ENCODE data around the gene DBX1.
"Not testable (repeated sequence)": the region's sequence is repeated elsewhere in the genome, so short reads cannot be mapped to it uniquely, and the experiment has no call there.

The DBX1 gene

DNA sequence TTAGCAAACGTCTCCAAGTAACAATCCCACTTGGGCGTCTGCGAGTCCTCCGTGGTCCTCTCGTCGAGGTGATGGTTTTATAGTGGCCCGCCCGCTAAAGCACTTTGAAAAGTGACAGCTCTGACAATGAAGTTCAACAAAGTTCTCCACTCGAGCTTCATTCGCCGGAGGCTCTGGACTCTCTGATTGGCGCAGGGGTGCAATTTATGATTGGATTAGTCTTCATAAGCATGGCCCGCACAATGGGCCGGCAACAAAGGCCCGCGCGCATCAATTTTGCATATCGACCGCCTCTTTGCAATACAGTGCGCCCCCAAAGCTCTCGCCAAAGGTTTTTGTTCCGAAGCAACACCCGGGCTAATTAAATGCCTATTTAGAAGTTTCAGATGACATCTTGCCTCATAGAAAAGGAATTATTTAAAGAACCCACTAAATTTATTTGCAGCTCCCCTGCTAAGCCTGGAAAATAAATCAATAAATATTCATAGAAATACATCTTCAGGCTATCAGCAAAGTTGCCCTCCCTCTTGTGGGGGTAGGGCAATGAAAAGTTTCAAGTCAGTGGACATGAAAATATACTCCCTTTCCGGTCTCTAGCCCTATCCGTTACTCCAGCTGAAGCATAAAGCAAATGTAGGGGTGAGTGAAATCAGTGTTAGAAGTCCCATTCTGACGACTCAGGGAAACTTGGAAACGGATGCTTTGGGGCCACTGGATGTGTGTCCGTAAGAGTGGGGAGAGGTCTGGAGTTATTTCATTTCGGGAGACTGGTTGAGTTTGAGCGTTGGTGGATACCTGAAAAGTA lies at the start of gene DBX1:
Gene DBX1 (minus strand): TSS at position 51 of the 805 bp plus-strand sequence. CDS start 151 bp downstream, outside the sequence.
- no peak for DNase-seq (ENCODE audit: low read depth in 2 of 2)

DNA sequence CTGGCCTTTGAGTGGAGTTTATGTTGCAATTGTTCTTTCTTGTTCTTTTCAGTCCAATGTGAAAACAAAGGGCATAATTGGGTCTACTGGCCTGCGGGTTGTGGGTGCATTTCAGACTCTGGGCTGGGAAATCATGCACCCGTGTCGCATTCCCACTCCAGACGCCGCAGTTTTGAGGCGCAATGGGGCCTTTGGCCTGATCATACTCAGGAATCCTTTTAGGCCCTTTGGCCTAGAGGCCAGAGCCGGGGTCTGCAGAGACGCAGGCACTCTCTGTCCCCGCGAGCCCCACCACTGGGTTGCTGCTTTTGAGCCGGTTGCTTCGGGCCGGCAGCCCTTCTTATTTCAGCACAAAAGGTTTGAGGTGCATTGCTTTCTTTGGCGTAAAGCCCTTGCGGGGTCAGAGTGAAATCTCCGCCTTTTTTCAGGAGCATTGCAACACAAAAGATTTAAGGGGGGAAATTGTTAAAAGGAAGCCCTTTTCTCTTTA lies 48.4 kb upstream of the DBX1 start:
- DNase-seq (ENCODE audit: low read depth in 2 of 2), result no peak

DNA sequence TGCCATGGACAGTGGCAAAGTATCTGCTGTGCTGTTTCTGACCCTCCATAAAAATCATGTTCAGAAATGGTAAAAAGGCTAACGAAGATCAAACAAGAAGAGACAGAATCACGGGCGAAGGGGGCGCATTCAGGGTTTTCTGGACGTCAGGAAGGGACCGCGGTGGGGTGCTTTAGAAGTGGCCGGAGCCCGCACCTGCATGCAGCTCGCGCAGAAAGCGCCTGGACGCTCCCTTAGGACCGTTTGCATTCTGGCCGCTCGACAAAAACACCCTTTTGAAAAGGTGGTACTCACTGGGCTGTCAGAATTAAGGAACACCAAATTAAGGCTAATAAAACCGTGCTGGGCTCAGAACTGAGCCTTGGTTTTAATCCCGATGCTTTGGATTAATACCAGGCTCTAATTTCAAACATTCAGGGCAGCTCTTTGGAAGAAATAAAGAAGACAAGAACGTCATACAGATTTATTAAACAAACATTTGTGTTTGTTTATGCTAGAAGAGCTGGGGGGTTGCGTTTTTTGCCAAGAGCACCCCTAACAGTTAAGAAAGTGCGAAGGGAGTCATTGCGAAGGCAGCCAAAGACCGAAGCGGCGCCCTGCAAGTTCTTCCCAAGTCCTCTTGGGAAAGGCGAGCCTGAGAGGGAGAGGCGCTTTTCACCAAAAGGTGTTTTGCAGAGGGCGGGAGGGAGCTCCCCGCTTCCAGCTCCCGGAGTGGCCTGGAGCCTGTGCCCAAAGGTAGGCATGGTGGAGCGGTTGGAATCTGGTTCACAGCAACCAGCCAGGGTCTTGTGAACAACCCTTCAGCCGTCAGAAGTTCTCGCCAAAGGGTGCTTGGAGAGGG lies 47.7 kb upstream of the DBX1 start:
- DNase-seq (ENCODE audit: low read depth in 2 of 2), result no peak

DNA sequence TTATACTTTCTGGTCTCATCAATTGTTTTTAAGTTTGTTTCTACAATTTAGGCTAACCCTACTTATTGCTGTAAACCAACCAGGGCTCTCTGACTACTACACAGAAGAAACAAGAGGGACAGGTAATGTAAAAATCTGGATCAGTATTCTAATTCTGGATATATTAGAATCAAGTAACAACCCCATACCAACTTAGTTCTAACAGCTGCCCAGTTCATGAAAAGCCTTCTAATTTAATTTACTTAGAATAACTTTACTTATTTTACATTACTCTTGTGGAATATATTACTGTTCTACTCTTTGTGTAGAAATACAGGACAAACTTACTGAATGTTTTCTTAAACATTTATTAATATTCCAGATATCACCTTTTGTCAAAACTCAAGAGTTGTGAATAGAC lies 45.5 kb upstream of the DBX1 start:
- DNase-seq (ENCODE audit: low read depth in 2 of 2), result no peak

- no peak for DNase-seq (ENCODE audit: low read depth in 2 of 2)
Observed at GRCh38 chr11:20204681-20205080, 44.4 kb upstream of the DBX1 start.

- DNase-seq (ENCODE audit: low read depth in 2 of 2), result no peak
Observed at GRCh38 chr11:20203831-20204230, 43.6 kb upstream of the DBX1 start.

DNA sequence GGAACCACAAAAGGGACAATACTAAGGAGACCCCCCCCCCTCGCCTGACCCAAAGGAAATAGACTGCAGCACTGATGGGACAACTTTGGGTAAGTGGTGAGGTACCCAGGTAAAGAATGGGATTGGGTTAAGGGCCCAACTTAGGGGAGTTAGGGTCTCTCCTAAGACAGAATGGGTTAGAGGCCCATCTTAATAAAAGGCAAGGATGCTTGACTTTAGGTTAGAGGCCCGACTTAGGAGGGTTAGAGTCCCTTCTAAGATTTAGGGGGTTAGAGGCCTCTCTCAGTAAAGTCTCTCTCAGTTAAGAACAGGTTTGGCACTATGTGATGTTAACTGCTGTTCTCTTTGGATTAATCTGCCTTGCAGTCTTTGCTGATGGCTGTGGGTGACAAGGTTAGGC lies 41.0 kb upstream of the DBX1 start:
- no peak for DNase-seq (ENCODE audit: low read depth in 2 of 2)

GRCh38 chr11:20200331-20200955 lies 40.2 kb upstream of the DBX1 start:
- DNase-seq (ENCODE audit: low read depth in 2 of 2), result not testable (repeated sequence)

DNA sequence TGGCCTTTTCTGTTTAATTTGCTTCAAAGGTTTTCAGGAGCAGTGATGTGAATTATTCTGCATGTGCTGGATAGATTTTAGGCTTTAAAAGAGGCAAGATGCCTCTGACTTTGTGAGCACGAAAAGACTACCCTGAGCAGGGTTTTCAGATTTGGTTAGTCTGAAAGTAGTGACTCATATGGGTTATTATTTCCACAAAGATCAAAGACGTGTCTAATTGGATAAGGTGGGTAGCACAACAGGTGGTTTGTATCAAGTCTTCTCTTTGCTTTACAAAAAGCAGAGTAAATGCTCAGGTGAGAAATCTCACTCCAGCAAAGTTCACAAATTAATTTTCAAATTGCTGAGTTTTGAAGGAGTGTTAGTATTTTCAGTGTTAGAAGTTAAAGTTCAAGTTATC lies 37.6 kb upstream of the DBX1 start:
- no peak for DNase-seq (ENCODE audit: low read depth in 2 of 2)

DNA sequence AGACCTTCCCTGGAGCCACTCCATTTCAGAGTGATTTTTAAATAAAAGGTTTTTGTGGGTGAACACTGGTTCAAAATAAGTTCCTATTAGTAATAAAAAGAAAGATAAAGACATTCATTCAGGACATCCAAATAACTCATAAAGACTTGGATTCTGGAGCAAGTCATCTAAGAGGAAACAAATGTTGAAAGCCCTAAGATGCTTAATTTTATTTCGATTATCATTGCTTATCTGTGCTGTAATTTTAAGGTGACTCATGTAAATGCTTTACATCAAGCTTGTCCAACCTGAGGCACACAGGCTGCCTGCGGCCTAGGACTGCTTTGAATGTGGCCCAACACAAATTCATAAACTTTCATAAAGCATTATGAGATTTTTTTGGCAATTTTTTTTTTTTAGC lies 34.2 kb upstream of the DBX1 start:
- DNase-seq (ENCODE audit: low read depth in 2 of 2), result no peak

DNA sequence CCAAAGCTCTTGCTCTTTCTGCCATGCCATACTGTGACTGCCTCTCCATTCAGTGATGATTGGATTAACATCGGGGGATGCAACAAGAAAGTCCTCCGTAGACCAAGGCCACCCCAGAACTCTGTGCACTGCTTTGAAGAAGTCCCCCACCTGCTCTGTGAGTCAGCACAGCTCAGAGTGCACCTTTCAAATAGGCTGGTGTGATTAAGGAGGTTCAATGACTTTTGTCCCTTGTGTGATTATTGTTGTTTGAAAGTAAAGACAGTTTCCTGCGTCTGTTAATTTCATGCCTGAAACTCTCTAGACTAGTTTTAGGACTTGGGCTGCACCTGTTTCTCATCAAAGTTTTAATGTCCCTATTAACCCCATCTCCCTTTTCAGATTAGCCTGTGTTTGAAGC lies 33.0 kb upstream of the DBX1 start:
- no peak for DNase-seq (ENCODE audit: low read depth in 2 of 2)

DNA sequence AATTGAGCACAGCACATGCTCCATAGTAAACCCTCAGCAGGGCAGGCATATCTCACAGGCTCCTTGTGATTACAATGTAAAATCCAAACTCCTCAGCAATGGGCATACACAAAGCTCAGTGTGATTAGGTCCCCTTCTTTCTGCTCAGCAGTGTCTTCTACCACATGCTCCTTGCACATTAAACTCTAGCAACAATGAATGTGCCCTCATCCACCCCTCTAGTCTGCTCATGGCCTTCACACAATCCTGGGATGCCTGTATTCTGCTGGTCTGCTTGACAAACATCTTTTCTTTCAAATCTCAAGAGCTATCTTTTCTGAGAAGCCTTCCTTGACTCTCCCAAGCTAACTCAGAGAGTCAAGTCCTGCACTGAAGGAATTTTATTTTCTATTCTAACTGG lies 32.4 kb upstream of the DBX1 start:
- DNase-seq (ENCODE audit: low read depth in 2 of 2), result no peak

- DNase-seq (ENCODE audit: low read depth in 2 of 2), result no peak
Observed at GRCh38 chr11:20192151-20192550, 31.9 kb upstream of the DBX1 start.

GRCh38 chr11:20178976-20179375 lies 18.7 kb upstream of the DBX1 start:
- no peak for DNase-seq (ENCODE audit: low read depth in 2 of 2)

- no peak for DNase-seq (ENCODE audit: low read depth in 2 of 2)
Observed at GRCh38 chr11:20177136-20177535, 16.9 kb upstream of the DBX1 start.

DNA sequence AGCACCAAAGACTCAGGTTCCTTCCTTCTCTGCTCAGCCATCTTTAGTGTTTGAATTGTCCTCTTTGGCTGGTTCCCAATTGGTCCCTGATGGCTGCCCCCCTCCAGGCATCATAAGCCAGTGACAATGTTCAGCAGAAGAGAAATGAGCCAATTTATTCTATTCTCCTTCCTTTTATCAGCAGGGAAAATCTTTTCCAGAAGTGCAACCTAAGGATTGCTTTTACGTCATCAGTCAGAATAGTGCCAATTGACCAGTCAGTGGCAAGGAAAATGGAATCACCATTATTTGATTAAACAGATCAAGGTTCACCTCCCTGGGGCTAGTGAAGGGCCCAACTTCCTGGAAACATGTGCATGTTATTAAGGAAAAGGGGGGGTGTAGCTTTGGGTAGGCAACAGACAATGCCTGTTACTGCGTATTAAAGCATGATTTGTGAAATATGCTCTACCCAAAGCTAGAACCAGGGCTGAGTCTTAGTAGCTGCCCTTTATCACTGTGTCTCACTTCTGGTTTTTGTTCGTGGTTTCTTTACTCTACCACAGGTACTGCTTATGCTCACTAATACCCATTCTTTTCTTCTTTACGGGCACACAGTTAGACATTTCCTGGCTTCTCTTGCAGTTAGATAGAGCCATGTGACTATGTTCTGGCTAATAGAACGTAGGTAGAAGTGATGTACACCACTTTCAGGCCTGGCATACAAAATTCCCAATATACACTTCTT lies 12.6 kb upstream of the DBX1 start:
- no peak for DNase-seq (ENCODE audit: low read depth in 2 of 2)

- DNase-seq (ENCODE audit: low read depth in 2 of 2), result no peak
Observed at GRCh38 chr11:20163783-20164481, 3.7 kb upstream of the DBX1 start.

GRCh38 chr11:20162824-20163782 lies 2.8 kb upstream of the DBX1 start:
- DNase-seq (ENCODE audit: low read depth in 2 of 2), result no peak

DNA sequence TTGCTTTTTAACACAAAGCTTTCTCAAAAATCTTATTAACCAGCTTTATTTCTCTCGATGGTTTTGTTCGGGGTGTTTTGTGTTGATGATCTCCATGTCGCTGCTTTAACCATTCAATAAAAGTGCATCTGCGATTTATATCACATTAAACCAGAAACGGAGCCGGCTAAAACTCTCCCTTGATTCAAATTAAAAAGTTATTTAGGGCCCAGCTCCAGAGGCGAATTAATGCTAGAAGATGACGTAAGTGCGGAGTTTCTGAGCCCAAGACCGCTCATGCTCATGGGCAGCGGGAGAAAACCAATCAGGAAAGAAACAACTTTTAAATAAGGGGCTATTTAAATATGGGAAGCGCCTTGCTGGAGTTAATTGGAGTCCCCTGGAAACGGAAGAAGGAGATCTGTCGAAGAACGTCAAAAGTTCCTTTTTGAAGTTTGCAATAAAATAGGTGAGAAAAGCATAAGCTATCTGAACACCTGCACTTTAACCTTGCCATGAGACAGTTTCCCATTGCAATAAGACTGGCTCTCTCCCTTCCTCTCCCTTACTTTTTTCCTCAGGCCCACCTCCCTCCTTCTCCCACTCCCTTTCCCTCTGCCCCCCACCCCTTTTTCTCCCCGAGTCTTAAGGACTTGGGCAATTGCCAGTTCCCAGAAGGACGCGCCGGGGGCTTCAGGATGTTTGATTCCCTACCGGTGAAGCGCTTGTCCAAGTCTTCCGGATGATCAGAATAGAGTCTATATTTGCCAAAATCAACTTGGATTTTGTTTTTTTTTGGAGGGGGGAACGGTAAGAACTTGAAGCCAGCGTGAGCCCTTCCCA lies 1.9 kb upstream of the DBX1 start:
- no peak for DNase-seq (ENCODE audit: low read depth in 2 of 2)

Data from stimulated activated CD4-positive, alpha-beta T cell treated with anti-CD3 and anti-CD28 coated beads, Interleukin-4, amount 100 ng/mL, for 48 hours (primary cell).